Thyroid gland (tissue), 4 donors: ENCODE measurements around the gene RAMAC. TPM values are rescaled to one million over a fixed set of nuclear protein-coding genes. Genes with fewer than 3 reads are reported as not detected.

Source experiments
- DNase-seq, 2 donors: peaks; one replicate each; pipeline ENCODE4 v3.0.0-alpha.2; 2019
- H3K27ac ChIP-seq, 3 donors: fragments of 200-600 bp; sonication (generic); 1 replicate in 2 of 3; 2 replicates in 1 of 3; pipeline ENCODE4 v1.5.1; 2016 to 2019; ENCODE audit warnings: mild to moderate bottlenecking in 1 of 3, moderate library complexity in 1 of 3
- H3K27me3 ChIP-seq: fragments of 200-600 bp; sonication (generic); one replicate; pipeline ENCODE4 v1.5.1; 2019
- H3K36me3 ChIP-seq, 2 donors: fragments of 200-600 bp; sonication (generic); one replicate each; pipeline ENCODE4 v1.5.1; 2016 to 2019
- H3K4me1 ChIP-seq, 2 donors: fragments of 200-600 bp; sonication (generic); one replicate each; pipeline ENCODE4 v1.5.1; 2017 to 2019
- H3K4me3 ChIP-seq, 3 donors: fragments of 200-600 bp; sonication (generic); replicated peaks in 1 of 3; 1 replicate in 2 of 3; 2 replicates in 1 of 3; pipeline ENCODE4 v1.5.1; 2016; ENCODE audit warnings: mild to moderate bottlenecking in 1 of 3
- H3K9me3 ChIP-seq: fragments of 200-600 bp; sonication (generic); one replicate; pipeline ENCODE4 v1.5.1; 2017
- POLR2A ChIP-seq, 2 donors: fragments of 450-650 bp; IDR thresholded peaks; one replicate each; pipeline ENCODE4 v1.6.1; 2017; ENCODE audit warnings: antibody characterized with exemption in 2 of 2, mild to moderate bottlenecking in 2 of 2, moderate library complexity in 1 of 2
- WGBS, 2 donors: methylation state at CpG; one replicate each; pipeline ENCODE4 v1.1.5; 2017; 5-methylcytosine and 5-hydroxymethylcytosine counted together
- intact Hi-C: fragments of 100-400 bp; cut with DNase I; formaldehyde crosslinking; loops from one replicate; pipeline ENCODE4 v1.15.1; 2023
- total RNA-seq, 4 donors: library from RNA; depleted of rRNA; stranded (reverse); fragments of >200 nt; gene quantifications; one replicate each; pipeline ENCODE4 v1.2.3, GENCODE V29; 2016
- TF ChIP-seq, protein P1 (sequence below), 6 experiments: fragments of 200-600 bp in 3 of 6; fragments of 450-650 bp in 3 of 6; sonication (generic) in 3 of 6; IDR thresholded peaks; one replicate each; pipeline ENCODE4 v1.5.1; 2016 to 2019; ENCODE audit warnings: antibody characterized with exemption in 6 of 6, mild to moderate bottlenecking in 2 of 6, inconsistent platforms in 1 of 6, moderate library complexity in 1 of 6

RAMAC gene
- total RNA-seq, 4 donors from 2014 or later = 18.7 to 24.0 (median 22.0) TPM

DNA sequence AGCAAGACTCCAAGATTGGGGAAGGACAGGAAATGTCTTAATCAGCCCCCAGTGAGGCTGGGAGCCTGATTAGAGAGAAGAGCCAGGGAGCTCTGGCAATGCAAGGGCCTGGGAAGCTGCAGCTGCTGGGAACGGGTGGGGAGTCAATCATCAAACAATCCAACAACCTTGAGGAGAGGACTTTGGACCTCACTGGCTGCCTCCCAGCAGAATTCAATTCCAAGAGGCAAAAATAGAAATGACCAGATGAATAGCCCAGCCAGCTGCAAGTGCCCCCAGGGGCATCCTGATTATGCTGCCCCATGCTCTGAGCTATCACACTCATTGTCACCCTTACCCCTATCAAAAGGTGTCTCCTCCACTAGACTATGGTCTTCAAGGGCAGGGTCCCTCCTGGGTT is 27.4 kb upstream of the RAMAC start:
- intact Hi-C loops = no loop called here
- H3K27ac ChIP-seq = no peak overlapping the region
- no peaks in the 10 kb centered on the region for H3K9me3 ChIP-seq
- no peaks in the 10 kb centered on the region for H3K4me1 ChIP-seq
- no peaks in the 10 kb centered on the region for H3K36me3 ChIP-seq
- H3K27me3 ChIP-seq = no peaks in the 10 kb centered on the region
- TF ChIP-seq POLR2A (IDR thresholded peaks at IDR 0.05) = no peak
- TF ChIP-seq, protein P1, sequence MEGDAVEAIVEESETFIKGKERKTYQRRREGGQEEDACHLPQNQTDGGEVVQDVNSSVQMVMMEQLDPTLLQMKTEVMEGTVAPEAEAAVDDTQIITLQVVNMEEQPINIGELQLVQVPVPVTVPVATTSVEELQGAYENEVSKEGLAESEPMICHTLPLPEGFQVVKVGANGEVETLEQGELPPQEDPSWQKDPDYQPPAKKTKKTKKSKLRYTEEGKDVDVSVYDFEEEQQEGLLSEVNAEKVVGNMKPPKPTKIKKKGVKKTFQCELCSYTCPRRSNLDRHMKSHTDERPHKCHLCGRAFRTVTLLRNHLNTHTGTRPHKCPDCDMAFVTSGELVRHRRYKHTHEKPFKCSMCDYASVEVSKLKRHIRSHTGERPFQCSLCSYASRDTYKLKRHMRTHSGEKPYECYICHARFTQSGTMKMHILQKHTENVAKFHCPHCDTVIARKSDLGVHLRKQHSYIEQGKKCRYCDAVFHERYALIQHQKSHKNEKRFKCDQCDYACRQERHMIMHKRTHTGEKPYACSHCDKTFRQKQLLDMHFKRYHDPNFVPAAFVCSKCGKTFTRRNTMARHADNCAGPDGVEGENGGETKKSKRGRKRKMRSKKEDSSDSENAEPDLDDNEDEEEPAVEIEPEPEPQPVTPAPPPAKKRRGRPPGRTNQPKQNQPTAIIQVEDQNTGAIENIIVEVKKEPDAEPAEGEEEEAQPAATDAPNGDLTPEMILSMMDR (IDR thresholded peaks at IDR 0.05) = no peak
- no peak overlapping the region for H3K4me3 ChIP-seq
- 94% methylated on average over 1 of the region's 1 CpG for WGBS, 2 donors
- no peak for DNase-seq

DNA sequence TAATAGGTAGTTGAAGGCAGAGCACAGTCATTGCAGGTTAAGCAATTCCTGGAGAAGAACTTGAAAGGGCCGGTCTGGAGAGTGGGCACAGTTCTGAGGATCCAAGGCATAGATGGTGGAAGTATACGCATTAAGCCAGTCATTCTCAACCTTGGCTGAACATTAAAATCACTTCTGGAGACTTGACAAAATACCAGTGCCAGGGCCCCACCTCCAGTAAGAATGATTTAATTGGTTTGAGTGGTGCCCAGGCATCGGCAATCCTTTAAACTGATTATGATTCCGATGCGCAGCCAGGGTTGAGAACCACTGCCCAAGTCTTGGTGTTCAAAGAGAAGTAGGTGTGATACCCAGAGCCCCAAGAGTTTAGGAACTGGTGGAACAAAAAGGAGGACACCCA is 26.6 kb upstream of the RAMAC start:
- H3K36me3 ChIP-seq = no peaks in the 10 kb centered on the region
- no peak overlapping the region for H3K4me3 ChIP-seq
- WGBS, 2 donors = 98 to 100% methylated on average over 5 of the region's 5 CpGs
- no peak for TF ChIP-seq POLR2A (IDR thresholded peaks at IDR 0.05)
- TF ChIP-seq, protein P1 (IDR thresholded peaks at IDR 0.05) = no peak
- no peak overlapping the region for H3K27ac ChIP-seq
- no peaks in the 10 kb centered on the region for H3K9me3 ChIP-seq
- H3K4me1 ChIP-seq = no peaks in the 10 kb centered on the region
- H3K27me3 ChIP-seq = no peaks in the 10 kb centered on the region
- DNase-seq = no peak
- intact Hi-C loops = no loop called here

DNA sequence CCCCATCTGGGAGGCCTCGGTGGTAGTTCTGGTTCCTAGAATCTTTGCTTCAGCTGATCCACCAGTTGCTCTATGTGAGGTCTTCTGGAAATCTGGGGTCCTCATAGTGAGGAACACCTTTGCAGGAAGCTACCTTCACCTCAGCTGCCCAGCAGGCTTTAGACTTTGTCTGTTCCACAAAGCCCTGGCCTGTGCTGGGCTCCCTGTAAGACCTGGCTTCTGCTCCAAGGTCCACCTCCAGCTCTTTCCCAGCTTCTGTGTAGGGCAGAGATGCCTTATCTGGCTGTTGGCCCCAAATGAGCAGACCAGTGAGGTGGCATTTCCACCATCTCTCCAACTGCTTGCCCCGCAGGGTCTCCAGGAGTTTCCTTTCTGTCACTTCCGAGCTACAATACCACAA is 25.2 kb upstream of the RAMAC start:
- intact Hi-C loops = no loop called here
- H3K4me3 ChIP-seq = no peak overlapping the region
- H3K36me3 ChIP-seq = no peaks in the 10 kb centered on the region
- no peaks in the 10 kb centered on the region for H3K27me3 ChIP-seq
- TF ChIP-seq POLR2A (IDR thresholded peaks at IDR 0.05) = no peak
- TF ChIP-seq, protein P1 (IDR thresholded peaks at IDR 0.05) = no peak
- no peaks in the 10 kb centered on the region for H3K9me3 ChIP-seq
- DNase-seq = no peak
- WGBS, 2 donors = 91 to 92% methylated on average over 3 of the region's 3 CpGs
- no peaks in the 10 kb centered on the region for H3K4me1 ChIP-seq
- no peak overlapping the region for H3K27ac ChIP-seq

DNA sequence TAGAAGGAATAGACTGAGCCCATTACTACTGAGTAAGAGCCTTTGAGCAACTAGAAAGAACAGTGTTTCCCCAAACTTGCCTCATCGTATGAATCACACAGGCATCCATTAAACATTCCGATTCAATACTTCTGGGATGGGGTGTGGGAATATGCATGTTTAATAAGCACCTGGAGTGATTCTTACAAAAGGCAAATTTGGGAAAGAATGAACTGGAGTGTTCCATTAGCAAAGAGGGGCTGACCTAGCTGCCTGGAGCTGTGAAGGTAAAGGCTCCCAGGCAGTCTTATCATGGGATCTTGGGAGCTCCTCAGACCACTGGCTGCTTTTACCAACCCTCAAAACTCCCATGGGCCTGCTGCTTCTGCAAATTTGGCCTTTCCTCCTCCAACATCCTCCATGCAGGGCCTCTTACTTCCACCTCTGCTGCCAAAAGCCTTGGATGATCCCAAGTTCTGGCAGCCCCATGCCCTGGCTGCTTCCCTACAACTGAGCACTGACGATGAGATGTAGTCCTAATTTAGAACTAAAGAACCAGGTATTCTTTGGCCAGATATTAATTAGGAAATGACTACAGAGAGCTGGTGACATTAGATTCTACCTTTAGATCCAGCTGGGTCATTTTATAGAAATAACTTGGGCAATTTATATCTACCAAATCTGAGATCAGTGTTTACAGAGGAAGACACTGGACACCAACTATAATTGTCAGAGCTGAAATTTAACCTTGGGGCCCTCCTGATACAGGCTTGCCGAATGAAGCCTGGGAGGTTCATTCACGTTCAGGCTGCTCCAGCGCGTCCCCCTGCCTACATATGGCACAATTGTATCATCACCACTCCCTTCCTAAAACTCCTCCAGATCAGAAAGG is 22.3 kb upstream of the RAMAC start:
- H3K27me3 ChIP-seq = no peaks in the 10 kb centered on the region
- no peak for DNase-seq
- no peaks in the 10 kb centered on the region for H3K36me3 ChIP-seq
- no peaks in the 10 kb centered on the region for H3K4me1 ChIP-seq
- no peak overlapping the region for H3K4me3 ChIP-seq
- 85 to 86% methylated on average over 7 of the region's 7 CpGs for WGBS, 2 donors
- H3K27ac ChIP-seq = no peak overlapping the region
- H3K9me3 ChIP-seq = no peaks in the 10 kb centered on the region
- TF ChIP-seq, protein P1 (IDR thresholded peaks at IDR 0.05) = no peak
- TF ChIP-seq POLR2A (IDR thresholded peaks at IDR 0.05) = no peak
- intact Hi-C loops = no loop called here

DNA sequence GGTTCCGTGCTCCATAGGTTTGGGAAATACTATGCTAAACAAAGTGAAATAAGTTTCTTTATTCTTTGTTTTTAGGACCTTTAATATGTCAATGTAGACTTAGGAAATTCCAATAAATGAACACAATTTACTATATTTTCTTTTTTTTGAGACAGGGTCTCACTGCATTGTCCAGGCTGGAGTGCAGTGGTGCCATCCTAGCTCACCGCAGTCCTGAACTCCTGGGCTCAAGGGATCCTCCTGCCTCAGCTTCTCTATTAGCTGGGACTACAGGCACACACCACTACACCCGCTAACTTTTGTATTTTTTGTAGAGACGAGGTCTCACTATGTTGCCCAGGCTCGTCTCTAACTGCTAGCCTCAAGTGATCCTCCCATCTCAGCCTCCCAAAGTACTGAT is 21.1 kb upstream of the RAMAC start:
- no peaks in the 10 kb centered on the region for H3K9me3 ChIP-seq
- WGBS, 2 donors = 95 to 97% methylated on average over 5 of the region's 5 CpGs
- intact Hi-C loops = no loop called here
- TF ChIP-seq POLR2A (IDR thresholded peaks at IDR 0.05) = no peak
- TF ChIP-seq, protein P1 (IDR thresholded peaks at IDR 0.05) = no peak
- no peaks in the 10 kb centered on the region for H3K36me3 ChIP-seq
- no peaks in the 10 kb centered on the region for H3K4me1 ChIP-seq
- DNase-seq = no peak
- no peaks in the 10 kb centered on the region for H3K27me3 ChIP-seq
- H3K27ac ChIP-seq = no peak overlapping the region
- H3K4me3 ChIP-seq = no peak overlapping the region
